Measurements from ENCODE around the gene IGFBP4. TPM values are rescaled to one million over a fixed set of nuclear protein-coding genes. Genes with fewer than 3 reads are reported as not detected.

The IGFBP4 gene
- total RNA-seq, 1 experiment from 2014 or later, result 35.7 TPM

- Mint-ChIP-seq H3K4me3 (ENCODE audit: unreplicated experiment) (no peak overlapping the region), H3K36me3 (ENCODE audit: insufficient read depth, unreplicated experiment) (no peaks in the 10 kb centered on the region), H3K27ac (ENCODE audit: unreplicated experiment) (no peak overlapping the region), H3K9me3 (ENCODE audit: unreplicated experiment) (no peaks in the 10 kb centered on the region), H3K4me1 (ENCODE audit: low read depth, unreplicated experiment) (peaks cover 6% of the 10 kb centered on the region), H3K27me3 (ENCODE audit: insufficient read depth, unreplicated experiment) (no peaks in the 10 kb centered on the region)
- no peak for TF ChIP-seq CTCF (IDR thresholded peaks at IDR 0.05; ENCODE audit: insufficient read depth in 1 of 2, low read depth in 1 of 2, low read length in 1 of 2, severe bottlenecking in 1 of 2, unreplicated experiment in 1 of 2)
- CTCF ChIA-PET, result no interaction called here
- H3K9me3 ChIP-seq, result no peaks in the 10 kb centered on the region
- H3K4me1 ChIP-seq, result peaks cover 5% of the 10 kb centered on the region; the same call in 1 of the 2 replicates
- POLR2A ChIA-PET, result no interaction called here
- H3K27me3 ChIP-seq (replicated peaks; ENCODE audit: control insufficient read depth, insufficient read depth, low read length), result no peaks in the 10 kb centered on the region
- no peak overlapping the region for H3K4me3 ChIP-seq (ENCODE audit: low read depth, low read length)
- no TSS peak for BruUV-seq (replicated peaks)
- H3K36me3 ChIP-seq (ENCODE audit: control insufficient read depth, insufficient read depth, low read length), result no peaks in the 10 kb centered on the region
- intact Hi-C loops (cut with micrococcal nuclease; ENCODE audit: unreplicated experiment), result no loop called here
- DNase-seq, result no peak
These were observed 59.5 kb downstream of the IGFBP4 start for GRCh38 chr17:40502716-40503115.

GRCh38 chr17:40503154-40503553 lies 59.9 kb downstream of the IGFBP4 start:
- BruUV-seq (replicated peaks), result no TSS peak
- Mint-ChIP-seq H3K36me3 (ENCODE audit: insufficient read depth, unreplicated experiment) (no peaks in the 10 kb centered on the region), H3K4me1 (ENCODE audit: low read depth, unreplicated experiment) (peaks cover 6% of the 10 kb centered on the region), H3K27me3 (ENCODE audit: insufficient read depth, unreplicated experiment) (no peaks in the 10 kb centered on the region), H3K27ac (ENCODE audit: unreplicated experiment) (no peak overlapping the region), H3K9me3 (ENCODE audit: unreplicated experiment) (no peaks in the 10 kb centered on the region), H3K4me3 (ENCODE audit: unreplicated experiment) (no peak overlapping the region)
- Histone ChIP-seq H3K4me3 (ENCODE audit: low read depth, low read length) (no peak overlapping the region), H3K36me3 (ENCODE audit: control insufficient read depth, insufficient read depth, low read length) (no peaks in the 10 kb centered on the region), H3K27me3 (replicated peaks; ENCODE audit: control insufficient read depth, insufficient read depth, low read length) (no peaks in the 10 kb centered on the region), H3K4me1 (peaks cover 5% of the 10 kb centered on the region; the same call in 1 of the 2 replicates), H3K9me3 (no peaks in the 10 kb centered on the region)
- POLR2A ChIA-PET, result no interaction called here
- intact Hi-C loops (cut with micrococcal nuclease; ENCODE audit: unreplicated experiment), result no loop called here
- no peak for DNase-seq
- TF ChIP-seq CTCF (IDR thresholded peaks at IDR 0.05; ENCODE audit: insufficient read depth in 1 of 2, low read depth in 1 of 2, low read length in 1 of 2, severe bottlenecking in 1 of 2, unreplicated experiment in 1 of 2), result no peak
- CTCF ChIA-PET, result no interaction called here

GRCh38 chr17:40506786-40507185 lies 63.5 kb downstream of the IGFBP4 start:
- POLR2A ChIA-PET, result no interaction called here
- no peak for DNase-seq

More at GRCh38 chr17:40506786-40507185, 63.5 kb downstream of the IGFBP4 start:
- no peaks in the 10 kb centered on the region for H3K36me3 ChIP-seq (ENCODE audit: control insufficient read depth, insufficient read depth, low read length)
- intact Hi-C loops (cut with micrococcal nuclease; ENCODE audit: unreplicated experiment), result no loop called here
- no peak for TF ChIP-seq CTCF (IDR thresholded peaks at IDR 0.05; ENCODE audit: insufficient read depth in 1 of 2, low read depth in 1 of 2, low read length in 1 of 2, severe bottlenecking in 1 of 2, unreplicated experiment in 1 of 2)
- H3K4me1 Mint-ChIP-seq (ENCODE audit: low read depth, unreplicated experiment), result no peaks in the 10 kb centered on the region
- H3K27ac Mint-ChIP-seq (ENCODE audit: unreplicated experiment), result no peak overlapping the region
- no peaks in the 10 kb centered on the region for H3K9me3 Mint-ChIP-seq (ENCODE audit: unreplicated experiment)
- CTCF ChIA-PET, result interaction anchor here (0.6 to 1.2 kb wide), 2 partner anchors 26 to 31 kb away, joined by 3 read pairs; no protein-coding TSS in a partner anchor
- no peaks in the 10 kb centered on the region for H3K27me3 ChIP-seq (replicated peaks; ENCODE audit: control insufficient read depth, insufficient read depth, low read length)
- no peaks in the 10 kb centered on the region for H3K36me3 Mint-ChIP-seq (ENCODE audit: insufficient read depth, unreplicated experiment)
- H3K27me3 Mint-ChIP-seq (ENCODE audit: insufficient read depth, unreplicated experiment), result no peaks in the 10 kb centered on the region
- BruUV-seq (replicated peaks), result no TSS peak
- no peaks in the 10 kb centered on the region for H3K4me1 ChIP-seq
- no peak overlapping the region for H3K4me3 Mint-ChIP-seq (ENCODE audit: unreplicated experiment)
- no peak overlapping the region for H3K4me3 ChIP-seq (ENCODE audit: low read depth, low read length)
- no peaks in the 10 kb centered on the region for H3K9me3 ChIP-seq

Other genes starting within 250 kb of the IGFBP4 start
- gene WIPF2, start 224.1 kb upstream of the IGFBP4 start, total RNA-seq (2022), result 33.4 and 38.3 TPM in 2 replicates
- 86.1 and 96.4 TPM in 2 replicates for gene CDC6, start 155.6 kb upstream of the IGFBP4 start, total RNA-seq (2022)
- 26.6 and 27.6 TPM in 2 replicates for gene RARA, start 134.3 kb upstream of the IGFBP4 start, total RNA-seq (2022)
- not detected in 2 replicates for gene GJD3, start 78.7 kb upstream of the IGFBP4 start, total RNA-seq (2022)
- 226 and 237 TPM in 2 replicates for gene TOP2A, start 25.6 kb upstream of the IGFBP4 start, total RNA-seq (2022)
- 0.65 TPM in 1 of 2 replicates, not detected in the other for gene TNS4, start 58.2 kb downstream of the IGFBP4 start, total RNA-seq (2022)
- not detected in 2 replicates for gene CCR7, start 122.0 kb downstream of the IGFBP4 start, total RNA-seq (2022)
- gene SMARCE1, start 204.4 kb downstream of the IGFBP4 start, total RNA-seq (2022), result 126 and 132 TPM in 2 replicates
- not detected in 2 replicates for gene KRT222, start 221.7 kb downstream of the IGFBP4 start, total RNA-seq (2022)